Testis (tissue), 2 donors: ENCODE measurements around the gene NLGN4Y.

ENCODE experiments used
- CTCF ChIP-seq, 3 experiments: fragments of 450-650 bp in 2 of 3; fragments of 200-600 bp in 1 of 3; sonication (generic) in 1 of 3; IDR thresholded peaks; one replicate each; pipeline ENCODE4 v1.5.1; 2016 to 2019; ENCODE audit warnings: antibody characterized with exemption in 3 of 3, mild to moderate bottlenecking in 2 of 3, moderate library complexity in 1 of 3
- POLR2A ChIP-seq: fragments of 450-650 bp; IDR thresholded peaks from one replicate; pipeline ENCODE4 v1.6.1; 2017; ENCODE audit warnings: antibody characterized with exemption, mild to moderate bottlenecking, moderate library complexity

GRCh38 chrY:14708158-14708557 is 183.8 kb downstream of the NLGN4Y start:
- no peak for TF ChIP-seq CTCF (IDR thresholded peaks at IDR 0.05)
- TF ChIP-seq POLR2A: no peak
